ENCODE data around the gene BCL3.
A peak's percentile ranks its signal among the peaks of the same experiment; 100 is the strongest.

BCL3 gene

DNA sequence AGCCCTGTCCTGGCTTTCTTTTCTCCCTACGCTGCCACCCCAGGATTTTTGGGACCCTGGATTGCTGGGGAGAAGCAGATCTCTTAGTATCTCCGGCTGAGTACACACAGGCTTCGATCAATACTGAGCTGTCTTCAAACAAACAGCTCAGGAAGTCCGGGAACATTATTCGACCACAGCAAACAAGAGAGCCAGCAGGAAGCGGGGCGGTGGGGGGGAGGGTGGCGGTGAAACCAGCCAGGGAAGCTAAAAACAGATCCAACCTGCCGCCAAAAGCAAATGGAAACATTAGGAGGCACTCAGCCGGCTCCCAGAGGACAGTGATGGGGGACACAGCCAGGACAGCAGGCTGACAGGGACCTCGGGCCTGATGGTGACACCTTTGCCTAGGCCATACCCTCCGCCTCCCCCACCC is 48.2 kb downstream of the BCL3 start:
- no peak for DNase-seq

DNA sequence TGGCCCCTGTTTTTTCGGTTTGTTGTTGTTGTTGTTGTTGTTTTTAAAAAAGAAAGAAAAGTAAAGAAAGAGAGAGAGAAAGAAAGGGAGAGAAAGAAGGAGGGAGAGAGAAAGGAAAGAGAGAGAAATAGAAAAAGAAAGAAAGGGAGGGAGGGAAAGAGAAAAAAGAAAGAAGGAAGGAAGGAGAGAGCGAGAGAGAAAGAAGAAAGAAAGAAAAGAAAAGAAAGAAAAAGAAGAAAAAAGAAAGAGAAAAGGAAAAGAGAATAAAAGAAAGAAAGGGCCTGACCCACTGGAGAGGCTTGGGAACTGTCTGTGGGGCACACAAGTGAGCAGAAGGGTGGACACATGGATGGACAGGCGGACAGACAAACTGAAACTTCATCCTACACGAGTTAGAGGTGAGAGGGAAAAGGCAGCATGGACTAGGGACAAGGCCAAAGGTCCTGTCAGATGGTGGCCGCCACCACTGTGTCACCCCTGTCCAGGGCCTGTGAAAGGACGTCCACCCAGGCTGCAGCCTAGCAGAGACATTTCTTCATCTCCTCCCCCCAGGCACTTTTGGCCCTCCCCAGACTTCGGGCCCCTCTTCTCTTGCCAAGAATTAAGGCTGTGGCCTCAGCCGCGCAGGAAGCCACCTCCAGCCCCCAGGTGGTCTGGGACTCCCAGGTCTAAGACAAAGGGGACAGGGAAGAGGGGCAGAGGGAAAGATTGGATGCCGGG is 51.3 kb downstream of the BCL3 start:
- DNase-seq: no peak

DNA sequence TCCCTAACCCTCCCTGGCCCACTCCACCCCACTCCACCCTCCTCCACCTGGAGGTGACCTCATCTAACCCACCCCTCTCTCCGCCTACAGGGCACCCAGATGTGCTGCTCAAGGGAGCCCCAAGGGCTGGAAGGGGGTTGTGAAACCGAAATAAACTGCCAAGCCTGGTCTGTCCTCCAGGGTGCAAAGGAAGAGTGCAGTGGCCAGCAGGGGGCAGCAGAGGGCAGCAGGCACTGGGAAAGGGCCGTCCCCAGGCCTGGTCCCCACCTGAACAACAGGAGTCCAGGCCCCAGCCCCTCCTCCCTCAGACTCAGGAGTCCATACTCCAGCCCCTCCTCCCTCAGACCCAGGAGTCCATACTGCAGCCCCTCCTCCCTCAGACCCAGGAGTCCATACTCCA is 52.0 kb downstream of the BCL3 start:
- peak; percentile 85 for DNase-seq

DNA sequence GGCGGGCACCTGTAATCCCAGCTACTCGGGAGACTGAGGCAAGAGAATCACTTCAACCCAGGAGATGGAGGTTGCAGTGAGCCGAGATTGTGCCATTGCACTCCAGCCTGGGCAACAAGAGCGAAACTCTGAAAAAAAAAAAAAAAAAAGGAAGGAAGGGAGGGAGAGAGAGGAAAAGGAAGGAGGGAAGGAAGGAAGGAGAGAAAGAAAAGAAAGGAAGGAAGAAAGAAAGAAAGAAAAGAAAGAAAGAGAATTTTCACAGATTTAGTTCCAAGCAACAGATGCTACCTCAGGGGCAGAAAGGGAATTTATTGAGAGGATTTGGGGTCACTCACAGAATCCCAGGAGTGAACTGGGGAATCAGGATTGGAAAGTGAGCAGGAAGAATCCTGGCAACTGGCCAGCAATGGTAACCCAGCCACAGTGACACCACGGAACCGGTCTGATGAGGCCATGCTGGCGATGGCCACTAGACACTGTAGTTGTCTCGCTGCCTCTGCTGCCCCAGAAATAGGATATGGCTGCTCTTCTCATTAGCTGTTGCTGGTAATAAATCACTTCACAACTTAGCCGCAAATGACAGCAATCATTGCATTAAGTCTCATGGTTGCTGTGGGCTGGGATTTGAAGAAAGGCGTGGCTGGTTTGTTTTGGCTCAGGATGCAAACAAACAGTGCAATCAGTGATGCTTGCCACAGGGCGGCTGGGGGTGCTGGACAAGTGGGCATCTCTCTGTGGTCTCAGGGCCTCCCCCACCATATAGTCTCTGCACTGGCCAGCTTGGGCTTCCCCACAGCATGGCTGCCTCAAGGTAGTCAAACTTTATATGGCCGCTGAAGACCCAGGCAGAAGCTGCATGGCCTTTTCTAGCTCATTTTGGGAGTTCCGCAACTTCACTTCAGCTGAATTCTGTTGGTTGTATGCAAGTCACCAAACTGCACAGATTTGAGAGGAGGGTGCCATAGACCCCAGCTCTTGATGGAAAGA is 55.2 kb downstream of the BCL3 start:
- peak; percentile 63 for DNase-seq

DNA sequence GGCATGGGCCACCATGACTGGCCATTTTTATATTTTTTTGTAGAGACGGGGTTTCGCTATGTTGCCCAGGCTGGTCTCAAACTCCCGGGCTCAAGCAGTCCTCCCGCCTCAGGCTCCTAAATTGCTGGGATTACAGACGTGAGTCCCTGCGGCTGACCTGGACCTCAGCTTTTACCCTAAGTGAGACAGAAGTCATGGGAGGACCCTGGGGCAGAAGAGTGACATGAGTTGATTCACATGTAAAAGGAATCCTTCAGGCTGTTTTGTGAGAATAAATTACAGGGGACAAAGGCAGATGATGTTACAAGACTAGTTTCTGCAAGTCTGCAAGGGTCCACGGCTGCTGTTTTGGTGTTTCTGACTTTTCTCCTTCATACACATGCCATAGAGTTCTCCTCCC is 57.8 kb downstream of the BCL3 start:
- no peak for DNase-seq

DNA sequence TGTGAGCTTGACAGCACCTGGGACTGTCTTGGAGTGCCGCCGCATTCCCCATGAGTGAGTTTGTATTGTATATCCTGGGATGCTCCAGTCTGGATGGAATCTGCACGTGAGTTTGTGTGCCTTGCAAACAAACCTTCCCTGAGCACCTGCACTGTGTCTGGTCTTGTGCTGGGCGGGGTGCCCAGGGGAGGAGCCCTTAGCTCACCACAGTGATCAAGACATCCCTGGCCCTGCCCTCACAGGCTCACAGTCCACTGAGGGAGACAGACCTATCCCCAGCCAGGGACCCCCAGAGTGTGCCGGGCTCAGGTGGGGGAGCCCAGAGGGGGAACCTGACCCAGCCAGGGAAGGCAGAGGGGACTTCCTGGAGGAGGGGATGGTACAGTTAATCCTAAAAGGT is 58.7 kb downstream of the BCL3 start:
- no peak for DNase-seq

DNA sequence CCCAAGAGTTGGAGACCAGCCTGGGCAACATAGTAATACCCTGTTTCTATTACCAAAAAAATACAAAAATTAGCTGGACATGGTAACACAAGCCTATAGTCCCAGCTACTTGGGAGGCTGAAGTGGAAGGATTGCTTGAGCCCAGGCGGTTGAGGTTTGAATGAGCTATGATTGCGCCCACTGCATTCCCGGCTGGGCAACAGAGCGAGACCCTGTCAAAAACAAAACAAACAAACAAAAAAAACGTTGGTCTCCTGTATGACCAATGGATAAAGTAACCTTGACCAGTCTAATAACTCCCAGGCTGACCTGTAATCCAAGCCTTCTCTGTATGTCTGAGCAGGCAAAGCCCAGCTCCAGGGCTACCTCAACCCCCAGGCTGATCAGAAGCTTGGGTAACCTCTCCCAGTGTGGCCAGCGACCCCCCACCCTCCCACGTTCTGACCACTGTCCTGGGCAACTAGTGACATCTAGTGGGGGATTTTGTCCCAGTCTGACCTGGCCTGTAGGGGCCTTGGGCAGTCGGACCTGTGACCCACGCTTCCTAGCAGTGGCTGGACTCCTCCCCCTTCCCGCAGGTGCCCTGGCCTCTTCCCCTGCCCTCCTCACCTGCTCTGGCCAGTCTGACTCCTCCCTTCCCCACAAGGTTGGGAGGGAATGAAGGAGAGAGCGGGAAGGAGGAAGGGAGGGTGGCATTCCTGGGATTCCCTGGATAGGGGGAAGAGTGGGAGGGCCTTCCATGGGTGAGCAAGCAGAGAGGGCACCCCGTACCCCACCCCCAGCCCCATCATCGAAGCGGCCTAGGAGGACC is 59.3 kb downstream of the BCL3 start:
- DNase-seq: no peak

DNA sequence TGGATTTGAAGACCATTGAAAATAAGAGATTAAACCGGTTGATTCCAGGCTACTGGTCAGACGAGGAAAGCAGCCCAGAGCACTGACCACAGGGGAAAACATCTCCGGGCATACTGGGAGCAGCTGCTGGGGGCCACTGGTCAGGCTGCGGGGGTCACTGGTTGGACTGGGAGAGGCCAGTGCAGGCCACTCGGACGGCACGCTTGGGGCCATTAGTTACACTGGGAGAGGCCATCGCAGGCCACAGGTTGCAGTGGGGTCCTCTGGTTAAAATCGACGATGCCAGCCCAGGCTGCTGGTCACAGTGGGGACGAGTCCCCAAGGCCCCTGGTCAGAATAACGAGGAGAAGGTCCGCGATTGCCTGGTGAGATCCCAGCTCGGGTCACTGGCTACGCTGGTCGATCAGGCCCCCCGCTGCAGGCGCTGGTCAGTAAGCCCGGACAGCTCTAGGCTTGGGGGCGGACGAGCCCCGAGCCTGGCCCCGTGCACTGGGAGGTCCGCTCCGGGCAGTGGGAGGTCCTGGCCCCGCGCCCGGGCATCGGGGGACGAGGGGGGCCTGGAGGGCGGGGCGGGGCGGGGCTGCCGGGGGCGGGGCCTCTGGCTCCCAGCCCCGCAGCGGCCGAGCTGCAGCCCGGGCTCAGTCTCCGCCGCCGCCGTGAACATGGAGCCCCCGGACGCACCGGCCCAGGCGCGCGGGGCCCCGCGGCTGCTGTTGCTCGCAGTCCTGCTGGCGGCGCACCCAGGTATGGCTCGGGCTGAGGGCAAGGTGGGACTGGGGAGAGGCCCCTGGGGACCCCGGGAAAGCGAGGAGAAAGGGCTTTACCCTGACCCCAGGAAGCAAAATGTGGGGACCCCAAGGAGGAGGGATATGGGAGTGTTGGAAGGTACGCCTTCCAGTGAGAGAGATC is 60.2 kb downstream of the BCL3 start, which contains the start of gene BCAM:
BCAM (plus strand) TSS at position 641 of the 909 bp plus-strand sequence; CDS start at position 663, 22 bp downstream.
- DNase-seq: no peak

All from MV-4-11 (cell line).